ENCODE results near the gene SRSF6. TPM values are rescaled to one million over a fixed set of nuclear protein-coding genes. Genes with fewer than 3 reads are reported as not detected.
"Not testable (repeated sequence)": the region's sequence is repeated elsewhere in the genome, so short reads cannot be mapped to it uniquely, and the experiment has no call there.

SRSF6 gene
- total RNA-seq, 1 experiment from 2014 or later, result 23.8 TPM

DNA sequence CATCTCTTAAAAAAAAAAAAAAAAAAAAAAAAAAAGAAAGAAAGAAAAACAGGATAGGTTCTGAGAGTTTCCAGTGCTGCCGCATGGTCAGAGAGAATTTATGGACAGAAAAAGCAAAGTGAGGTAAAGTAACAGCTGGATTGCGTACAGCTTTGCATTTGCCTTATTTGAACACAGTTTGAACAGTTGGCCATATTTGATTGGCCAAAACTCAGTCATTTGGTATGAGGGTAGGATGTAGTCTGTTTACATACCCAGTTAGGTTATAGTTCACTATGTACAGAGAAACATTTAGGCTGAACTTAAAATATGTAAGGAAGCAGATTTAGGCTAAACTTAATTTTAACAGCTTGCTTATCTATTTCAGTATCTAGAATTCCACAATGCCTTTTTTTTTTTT is 32.3 kb downstream of the SRSF6 start:
- Histone ChIP-seq H3K27me3 (ENCODE audit: control insufficient read depth, insufficient read depth, low read length) (no peaks in the 10 kb centered on the region), H3K4me3 (ENCODE audit: insufficient read depth, low read depth, low read length) (no peak overlapping the region), H3K36me3 (replicated peaks; ENCODE audit: control insufficient read depth, insufficient read depth, low read length) (no peaks in the 10 kb centered on the region)
- no peak for DNase-seq

DNA sequence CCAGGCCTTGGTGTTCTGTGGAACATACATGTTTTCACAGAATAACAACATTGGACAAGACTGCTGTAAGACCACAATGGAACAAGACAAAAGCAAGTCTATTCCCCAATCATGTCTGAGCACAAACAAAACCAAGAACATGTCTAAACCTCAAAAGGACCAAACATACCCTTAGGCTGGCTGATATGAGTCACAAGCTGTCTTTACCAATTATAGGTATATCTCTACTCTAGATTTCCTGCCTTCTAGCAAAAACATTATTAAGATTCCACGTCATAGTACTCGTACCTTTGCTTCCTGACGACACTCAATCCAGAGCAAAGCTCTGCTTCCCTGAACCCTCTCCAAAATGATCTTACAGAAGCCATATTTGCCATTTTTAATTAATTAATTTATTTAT is 34.4 kb downstream of the SRSF6 start:
- Histone ChIP-seq H3K36me3 (replicated peaks; ENCODE audit: control insufficient read depth, insufficient read depth, low read length) (no peaks in the 10 kb centered on the region), H3K27me3 (ENCODE audit: control insufficient read depth, insufficient read depth, low read length) (no peaks in the 10 kb centered on the region), H3K4me3 (ENCODE audit: insufficient read depth, low read depth, low read length) (no peak overlapping the region)
- no peak for DNase-seq

DNA sequence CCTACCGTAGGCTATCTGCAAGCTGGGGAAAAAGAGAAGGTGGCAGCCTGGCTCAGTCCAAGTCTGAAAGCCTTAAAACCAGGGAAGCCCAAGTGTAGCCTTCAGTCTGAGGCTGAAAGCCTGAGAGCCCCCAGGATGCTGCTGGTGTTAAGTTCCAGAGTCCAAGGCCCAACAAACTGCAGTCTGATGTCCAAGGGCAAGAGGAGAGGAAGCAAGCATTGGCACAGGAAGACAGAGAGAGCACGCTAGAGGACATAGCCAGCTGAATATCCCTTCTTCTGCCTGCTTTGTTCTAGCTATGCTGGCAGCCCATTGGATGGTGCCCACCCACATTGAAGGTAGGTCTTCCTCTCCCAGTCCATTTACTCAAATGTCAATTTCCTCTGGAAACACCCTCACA is 37.7 kb downstream of the SRSF6 start:
- H3K36me3 ChIP-seq (replicated peaks; ENCODE audit: control insufficient read depth, insufficient read depth, low read length), result no peaks in the 10 kb centered on the region
- DNase-seq, result no peak
- H3K27me3 ChIP-seq (ENCODE audit: control insufficient read depth, insufficient read depth, low read length), result no peaks in the 10 kb centered on the region
- H3K4me3 ChIP-seq (ENCODE audit: insufficient read depth, low read depth, low read length), result no peak overlapping the region

DNA sequence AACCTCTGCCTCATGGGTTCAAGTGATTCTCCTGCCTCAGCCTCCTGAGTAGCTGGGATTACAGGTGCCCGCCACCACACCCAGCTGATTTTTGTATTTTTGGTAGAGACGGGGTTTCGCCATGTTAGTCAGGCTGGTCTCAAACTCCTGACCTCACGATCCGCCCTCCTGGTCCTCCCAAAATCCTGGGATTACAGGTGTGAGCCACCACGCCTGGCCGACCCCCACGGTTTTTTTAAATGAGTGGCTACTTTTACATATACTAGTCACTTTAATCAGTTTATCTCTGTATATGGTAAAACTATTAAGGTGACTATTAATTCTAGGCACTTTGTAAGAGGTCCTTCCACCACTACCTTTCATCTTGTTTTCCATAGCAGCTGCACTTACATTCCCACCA is 44.3 kb downstream of the SRSF6 start:
- not testable (repeated sequence) for H3K36me3 ChIP-seq (replicated peaks; ENCODE audit: control insufficient read depth, insufficient read depth, low read length); DNase-seq; H3K4me3 ChIP-seq (ENCODE audit: insufficient read depth, low read depth, low read length); H3K27me3 ChIP-seq (ENCODE audit: control insufficient read depth, insufficient read depth, low read length)

DNA sequence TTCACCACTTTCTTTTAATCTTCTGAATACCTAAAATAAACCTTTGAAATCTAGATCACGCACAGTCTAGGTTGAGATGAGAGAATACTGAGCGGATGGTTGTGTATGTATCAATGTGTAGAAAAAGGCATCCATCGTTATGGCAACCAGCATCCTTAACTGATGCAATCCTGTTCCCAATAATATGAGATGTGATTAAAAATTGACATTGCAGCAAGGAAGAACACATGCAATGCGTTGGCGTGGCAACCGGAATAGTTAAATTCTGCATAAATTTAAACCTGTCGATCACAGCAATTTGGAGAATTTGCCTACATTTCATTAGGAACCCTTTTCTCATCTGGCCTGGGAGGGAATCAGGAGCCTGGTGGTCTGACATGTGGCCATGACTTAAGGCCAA is 48.5 kb downstream of the SRSF6 start:
- Histone ChIP-seq H3K4me3 (ENCODE audit: insufficient read depth, low read depth, low read length) (no peak overlapping the region), H3K36me3 (replicated peaks; ENCODE audit: control insufficient read depth, insufficient read depth, low read length) (no peaks in the 10 kb centered on the region), H3K27me3 (ENCODE audit: control insufficient read depth, insufficient read depth, low read length) (peaks cover 16% of the 10 kb centered on the region)
- no peak for DNase-seq

DNA sequence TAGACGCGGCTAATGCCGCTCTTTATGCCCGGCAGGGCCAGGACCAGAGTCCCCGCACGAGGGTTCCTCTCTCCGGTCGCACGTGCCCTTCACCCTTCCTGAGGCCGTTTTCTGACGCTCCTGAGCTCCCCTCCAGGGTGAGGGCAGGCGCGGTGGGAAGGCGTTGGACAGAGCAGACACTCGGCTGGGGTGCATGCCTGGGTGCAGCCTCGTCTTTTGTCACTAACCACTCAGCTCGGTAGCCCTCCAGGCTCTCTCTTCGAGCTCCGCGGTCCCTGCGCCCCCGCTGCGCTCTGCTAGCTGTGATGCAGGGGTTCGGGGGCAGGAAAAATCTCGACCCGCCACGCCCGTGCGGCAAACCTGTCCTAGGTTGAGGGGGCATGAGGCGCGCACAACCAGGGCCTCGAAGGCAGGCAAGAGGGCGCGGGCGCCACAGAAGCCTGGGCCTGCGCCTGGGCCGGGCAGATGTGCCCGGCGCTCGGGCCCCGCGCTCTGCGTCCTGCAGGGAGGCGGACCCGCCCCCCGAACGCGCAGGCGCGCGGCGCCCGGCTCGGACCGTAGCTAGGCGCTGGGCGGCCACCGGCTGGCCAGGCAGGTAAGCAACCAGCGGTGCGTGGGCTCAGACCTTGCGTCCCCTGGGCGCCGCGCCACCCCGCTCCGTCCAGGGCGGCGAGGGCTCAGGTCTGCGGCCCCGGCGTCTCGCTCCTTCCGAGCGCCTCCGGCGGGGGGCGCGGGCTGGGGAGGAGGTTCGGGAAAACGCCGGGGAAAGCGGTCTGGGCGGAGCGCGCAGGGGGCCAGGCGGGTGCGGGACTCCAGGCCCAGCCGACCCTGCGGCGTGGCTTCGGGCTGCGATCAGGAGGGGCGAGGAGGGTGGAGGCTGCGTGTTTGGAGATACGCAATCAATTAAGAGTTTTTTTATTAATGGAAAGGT is 49.7 kb downstream of the SRSF6 start, which contains the start of gene L3MBTL1:
Gene L3MBTL1, plus strand, starts transcription at position 548 of the 931 bp plus-strand sequence. CDS start 5,807 bp downstream, outside the sequence.
- peak; percentile 98 for DNase-seq
- Histone ChIP-seq H3K27me3 (ENCODE audit: control insufficient read depth, insufficient read depth, low read length) (peaks cover 16% of the 10 kb centered on the region), H3K36me3 (replicated peaks; ENCODE audit: control insufficient read depth, insufficient read depth, low read length) (no peaks in the 10 kb centered on the region), H3K4me3 (ENCODE audit: insufficient read depth, low read depth, low read length) (peak within 1 kb of the TSS; percentile 70)

DNA sequence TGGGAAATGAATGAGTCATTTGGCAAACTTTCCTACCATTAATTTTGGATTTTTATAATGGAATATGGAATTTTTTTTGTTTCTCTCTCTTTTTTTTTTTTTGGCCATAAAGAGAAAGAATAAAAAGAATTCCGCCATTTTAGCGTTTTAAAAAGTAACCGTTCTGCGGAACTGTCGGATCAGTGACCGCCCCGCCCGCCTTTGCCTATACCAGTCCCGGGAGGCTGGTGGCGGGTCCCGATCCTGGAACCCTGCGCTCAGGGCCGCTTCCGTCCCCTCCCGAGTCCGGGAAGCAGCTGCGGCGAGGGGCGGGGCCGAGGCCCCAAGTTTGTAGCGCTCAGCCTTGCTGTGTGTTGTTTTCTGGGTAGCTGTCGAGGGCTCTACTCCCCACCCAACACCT is 50.4 kb downstream of the SRSF6 start:
- peak overlapping the region; percentile 70 for H3K4me3 ChIP-seq (ENCODE audit: insufficient read depth, low read depth, low read length)
- H3K27me3 ChIP-seq (ENCODE audit: control insufficient read depth, insufficient read depth, low read length), result peaks cover 16% of the 10 kb centered on the region
- no peaks in the 10 kb centered on the region; the same call in 1 of the 2 replicates for H3K36me3 ChIP-seq (replicated peaks; ENCODE audit: control insufficient read depth, insufficient read depth, low read length)
- peak; percentile 79 for DNase-seq

DNA sequence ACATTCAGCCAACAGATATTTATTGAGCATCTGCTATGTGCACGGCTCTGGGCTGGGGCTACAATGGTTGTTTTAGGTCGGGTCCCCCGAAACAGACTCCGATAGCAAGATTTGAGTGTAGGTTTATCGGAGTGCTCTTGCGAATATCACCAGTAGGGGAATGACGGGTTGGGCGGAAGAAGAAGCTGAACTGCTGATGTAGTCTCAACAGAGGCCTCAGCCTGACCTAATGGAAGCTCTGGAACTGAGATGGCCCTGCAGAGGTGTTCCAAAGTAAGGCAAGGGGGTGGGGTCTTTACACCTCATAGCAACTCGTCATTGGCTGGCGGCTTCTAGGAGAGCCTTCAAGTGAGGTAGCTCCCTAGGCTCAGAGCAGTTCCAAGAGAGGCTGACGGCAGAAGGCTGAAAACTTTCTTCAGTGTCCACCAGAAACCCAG is 50.9 kb downstream of the SRSF6 start:
- peak; percentile 91 for DNase-seq
- peak overlapping the region; percentile 70 for H3K4me3 ChIP-seq (ENCODE audit: insufficient read depth, low read depth, low read length)
- peaks cover 16% of the 10 kb centered on the region for H3K27me3 ChIP-seq (ENCODE audit: control insufficient read depth, insufficient read depth, low read length)
- H3K36me3 ChIP-seq (replicated peaks; ENCODE audit: control insufficient read depth, insufficient read depth, low read length), result no peaks in the 10 kb centered on the region; the same call in 1 of the 2 replicates

DNA sequence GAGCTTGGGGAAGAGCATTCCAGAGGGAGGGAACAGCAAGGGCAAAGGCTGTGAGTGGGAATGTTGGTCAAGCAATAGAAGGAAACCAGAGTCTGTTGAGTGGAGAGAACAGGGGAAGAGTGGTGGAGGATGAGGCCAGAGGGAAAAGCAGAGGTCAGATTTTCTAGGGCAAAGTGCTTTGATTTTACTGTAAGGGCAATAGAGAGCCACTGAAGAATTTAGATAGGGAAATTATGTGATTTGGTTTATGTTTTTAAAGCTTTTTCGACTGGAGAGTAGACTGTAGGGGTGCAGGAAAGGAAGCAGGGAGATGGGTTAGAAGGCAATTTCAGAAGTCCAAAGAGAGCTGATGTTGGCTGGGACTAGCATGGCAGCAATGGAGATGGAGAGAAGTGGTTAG is 54.2 kb downstream of the SRSF6 start:
- no peak for DNase-seq
- H3K4me3 ChIP-seq (ENCODE audit: insufficient read depth, low read depth, low read length), result no peak overlapping the region
- no peaks in the 10 kb centered on the region; the same call in none of the 2 replicates for H3K36me3 ChIP-seq (replicated peaks; ENCODE audit: control insufficient read depth, insufficient read depth, low read length)
- peaks cover 9% of the 10 kb centered on the region for H3K27me3 ChIP-seq (ENCODE audit: control insufficient read depth, insufficient read depth, low read length)

DNA sequence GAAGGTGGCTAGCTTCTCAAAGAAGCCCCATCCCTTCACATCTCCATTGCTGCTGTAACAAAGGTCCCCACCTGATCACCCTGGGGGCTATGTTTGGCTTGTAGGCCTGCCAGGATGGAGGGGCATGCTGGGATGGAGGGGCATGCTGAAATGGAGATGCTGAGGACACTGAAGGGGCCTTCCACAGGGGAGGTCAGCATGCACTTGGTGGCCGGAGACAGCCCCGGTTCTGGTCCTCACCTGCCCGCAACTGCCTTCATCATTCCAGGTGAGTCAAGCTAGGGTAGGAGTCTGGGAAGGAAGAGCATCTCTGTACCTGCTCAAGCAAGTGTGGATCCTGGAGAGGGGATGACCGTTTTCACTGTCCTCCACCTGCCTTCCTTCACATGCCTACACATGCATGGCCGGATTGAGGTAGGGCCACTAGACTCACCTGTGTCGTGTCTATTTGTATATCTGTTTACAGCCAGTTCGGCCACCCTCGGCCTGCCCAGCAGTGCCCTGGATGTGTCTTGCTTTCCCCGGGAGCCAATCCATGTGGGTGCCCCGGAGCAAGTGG is 55.8 kb downstream of the SRSF6 start:
- Histone ChIP-seq H3K4me3 (ENCODE audit: insufficient read depth, low read depth, low read length) (peak overlapping the region; percentile 47), H3K36me3 (replicated peaks; ENCODE audit: control insufficient read depth, insufficient read depth, low read length) (peaks cover 1% of the 10 kb centered on the region), H3K27me3 (ENCODE audit: control insufficient read depth, insufficient read depth, low read length) (no peaks in the 10 kb centered on the region; the same call in 1 of the 2 replicates)
- no peak for DNase-seq

Other genes starting within 250 kb of the SRSF6 start
- 6.3 and 17.7 TPM in 2 replicates for gene L3MBTL1, start 49.8 kb downstream of the SRSF6 start, total RNA-seq (2014; rRNA removed; shearing (Covaris generic))
- 0.07 TPM in 1 of 2 replicates, not detected in the other for gene SGK2, start 101.1 kb downstream of the SRSF6 start, total RNA-seq (2014; rRNA removed; shearing (Covaris generic))
- gene IFT52, start 133.0 kb downstream of the SRSF6 start, total RNA-seq (2014; rRNA removed; shearing (Covaris generic)), result 27.6 and 42.6 TPM in 2 replicates
- 76.2 and 111 TPM in 2 replicates for gene MYBL2, start 209.2 kb downstream of the SRSF6 start, total RNA-seq (2014; rRNA removed; shearing (Covaris generic))